Measurements from ENCODE around the gene CACNA1C.

Gene CACNA1C

GRCh38 chr12:2582631-2583030, 529.8 kb downstream of the CACNA1C start:
- H3K9me3 ChIP-seq (ENCODE audit: control insufficient read depth, insufficient read depth, low read length), result no peaks in the 10 kb centered on the region
- H3K36me3 ChIP-seq (ENCODE audit: control insufficient read depth, low read length), result no peaks in the 10 kb centered on the region
- H3K9me2 ChIP-seq (replicated peaks; ENCODE audit: control insufficient read depth, low read length), result no peaks in the 10 kb centered on the region
- 0 out of 2 replicates have a peak, but pooled peaks cover 4% of the 10 kb centered on the region for H3K4me1 ChIP-seq (ENCODE audit: control insufficient read depth, low read length)
- no peaks in the 10 kb centered on the region for H4K20me1 ChIP-seq (ENCODE audit: control insufficient read depth, insufficient read depth, low read depth, low read length)
- H3F3A ChIP-seq (ENCODE audit: control insufficient read depth, insufficient read depth), result no peaks in the 10 kb centered on the region
- H3K27me3 ChIP-seq (ENCODE audit: control insufficient read depth, low read length), result peaks cover 29% of the 10 kb centered on the region
- H3K27ac ChIP-seq (ENCODE audit: low read depth, low read length), result no peak overlapping the region
- TF ChIP-seq, protein P1, sequence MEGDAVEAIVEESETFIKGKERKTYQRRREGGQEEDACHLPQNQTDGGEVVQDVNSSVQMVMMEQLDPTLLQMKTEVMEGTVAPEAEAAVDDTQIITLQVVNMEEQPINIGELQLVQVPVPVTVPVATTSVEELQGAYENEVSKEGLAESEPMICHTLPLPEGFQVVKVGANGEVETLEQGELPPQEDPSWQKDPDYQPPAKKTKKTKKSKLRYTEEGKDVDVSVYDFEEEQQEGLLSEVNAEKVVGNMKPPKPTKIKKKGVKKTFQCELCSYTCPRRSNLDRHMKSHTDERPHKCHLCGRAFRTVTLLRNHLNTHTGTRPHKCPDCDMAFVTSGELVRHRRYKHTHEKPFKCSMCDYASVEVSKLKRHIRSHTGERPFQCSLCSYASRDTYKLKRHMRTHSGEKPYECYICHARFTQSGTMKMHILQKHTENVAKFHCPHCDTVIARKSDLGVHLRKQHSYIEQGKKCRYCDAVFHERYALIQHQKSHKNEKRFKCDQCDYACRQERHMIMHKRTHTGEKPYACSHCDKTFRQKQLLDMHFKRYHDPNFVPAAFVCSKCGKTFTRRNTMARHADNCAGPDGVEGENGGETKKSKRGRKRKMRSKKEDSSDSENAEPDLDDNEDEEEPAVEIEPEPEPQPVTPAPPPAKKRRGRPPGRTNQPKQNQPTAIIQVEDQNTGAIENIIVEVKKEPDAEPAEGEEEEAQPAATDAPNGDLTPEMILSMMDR (IDR thresholded peaks at IDR 0.05; ENCODE audit: low read depth, low read length, poor library complexity, severe bottlenecking), result no peak
- TF ChIP-seq EZH2phosphoT487 (IDR thresholded peaks at IDR 0.05; ENCODE audit: borderline replicate concordance, low read length), result no peak
- no peak overlapping the region for H3K4me3 ChIP-seq (ENCODE audit: low read length)
- no peak overlapping the region for H3K4me2 ChIP-seq (ENCODE audit: low read length)
- no peaks in the 10 kb centered on the region for H3K79me2 ChIP-seq (ENCODE audit: control insufficient read depth, low read length)

GRCh38 chr12:2583091-2583497, 530.3 kb downstream of the CACNA1C start:
- TF ChIP-seq, protein P1 (IDR thresholded peaks at IDR 0.05; ENCODE audit: low read depth, low read length, poor library complexity, severe bottlenecking), result peak; percentile 79
- TF ChIP-seq EZH2phosphoT487 (IDR thresholded peaks at IDR 0.05; ENCODE audit: borderline replicate concordance, low read length), result no peak
- Histone ChIP-seq H3F3A (ENCODE audit: control insufficient read depth, insufficient read depth) (no peaks in the 10 kb centered on the region), H4K20me1 (ENCODE audit: control insufficient read depth, insufficient read depth, low read depth, low read length) (no peaks in the 10 kb centered on the region), H3K9me2 (replicated peaks; ENCODE audit: control insufficient read depth, low read length) (no peaks in the 10 kb centered on the region), H3K4me3 (ENCODE audit: low read length) (no peak overlapping the region), H3K27ac (ENCODE audit: low read depth, low read length) (no peak overlapping the region), H3K36me3 (ENCODE audit: control insufficient read depth, low read length) (no peaks in the 10 kb centered on the region), H3K4me1 (ENCODE audit: control insufficient read depth, low read length) (0 out of 2 replicates have a peak, but pooled peaks cover 4% of the 10 kb centered on the region), H3K79me2 (ENCODE audit: control insufficient read depth, low read length) (no peaks in the 10 kb centered on the region), H3K4me2 (ENCODE audit: low read length) (no peak overlapping the region), H3K9me3 (ENCODE audit: control insufficient read depth, insufficient read depth, low read length) (no peaks in the 10 kb centered on the region), H3K27me3 (ENCODE audit: control insufficient read depth, low read length) (peaks cover 32% of the 10 kb centered on the region)

GRCh38 chr12:2583642-2584401, 531.0 kb downstream of the CACNA1C start:
- no peaks in the 10 kb centered on the region for H3K9me2 ChIP-seq (replicated peaks; ENCODE audit: control insufficient read depth, low read length)
- TF ChIP-seq, protein P1 (IDR thresholded peaks at IDR 0.05; ENCODE audit: low read depth, low read length, poor library complexity, severe bottlenecking), result no peak
- TF ChIP-seq EZH2phosphoT487 (IDR thresholded peaks at IDR 0.05; ENCODE audit: borderline replicate concordance, low read length), result no peak
- H3K79me2 ChIP-seq (ENCODE audit: control insufficient read depth, low read length), result no peaks in the 10 kb centered on the region
- no peak overlapping the region for H3K27ac ChIP-seq (ENCODE audit: low read depth, low read length)
- H3K4me2 ChIP-seq (ENCODE audit: low read length), result no peak overlapping the region
- no peaks in the 10 kb centered on the region for H3K9me3 ChIP-seq (ENCODE audit: control insufficient read depth, insufficient read depth, low read length)
- no peaks in the 10 kb centered on the region for H3K36me3 ChIP-seq (ENCODE audit: control insufficient read depth, low read length)
- H4K20me1 ChIP-seq (ENCODE audit: control insufficient read depth, insufficient read depth, low read depth, low read length), result no peaks in the 10 kb centered on the region
- 0 out of 2 replicates have a peak, but pooled peaks cover 4% of the 10 kb centered on the region for H3K4me1 ChIP-seq (ENCODE audit: control insufficient read depth, low read length)
- H3K27me3 ChIP-seq (ENCODE audit: control insufficient read depth, low read length), result peaks cover 33% of the 10 kb centered on the region
- H3K4me3 ChIP-seq (ENCODE audit: low read length), result no peak overlapping the region
- H3F3A ChIP-seq (ENCODE audit: control insufficient read depth, insufficient read depth), result no peaks in the 10 kb centered on the region

Data from DOHH2 (cell line).